Lung (tissue), 12 donors: ENCODE measurements around the gene DRD5. TPM values are rescaled to one million over a fixed set of nuclear protein-coding genes. Genes with fewer than 3 reads are reported as not detected.

Experiments used
- ATAC-seq: fragments of 200-7000 bp; cut with Tn5 transposase; one replicate; pipeline ENCODE4 v1.9.1; 2020; ENCODE audit warnings: moderate number of reproducible peaks; ENCODE audit not compliant: insufficient read depth, low FRiP score
- DNase-seq, 3 donors: peaks; one replicate each; pipeline ENCODE4 v3.0.0-alpha.2; 2013 to 2017
- H3K27ac ChIP-seq, 2 donors: one replicate each; pipeline ENCODE4 v1.5.1; 2013; ENCODE audit warnings: mild to moderate bottlenecking in 2 of 2, moderate library complexity in 2 of 2, control low read depth in 1 of 2, inconsistent platforms in 1 of 2, low read depth in 1 of 2, low read length in 1 of 2
- H3K27me3 ChIP-seq, 3 donors: one replicate each; pipeline ENCODE4 v1.5.1; 2013; ENCODE audit warnings: low read length in 2 of 3; ENCODE audit not compliant: control insufficient read depth in 3 of 3, insufficient read depth in 3 of 3
- H3K36me3 ChIP-seq, 4 donors: one replicate each; pipeline ENCODE4 v1.5.1; 2013; ENCODE audit warnings: low read length in 4 of 4, mild to moderate bottlenecking in 1 of 4, moderate library complexity in 1 of 4; ENCODE audit not compliant: control insufficient read depth in 4 of 4, insufficient read depth in 4 of 4
- H3K4me1 ChIP-seq, 5 donors: one replicate each; pipeline ENCODE4 v1.5.1; 2013; ENCODE audit warnings: low read length in 5 of 5, mild to moderate bottlenecking in 2 of 5, moderate library complexity in 1 of 5; ENCODE audit not compliant: control insufficient read depth in 5 of 5, insufficient read depth in 5 of 5
- H3K4me3 ChIP-seq: one replicate; pipeline ENCODE4 v1.5.1; 2013; ENCODE audit warnings: mild to moderate bottlenecking, control low read depth, moderate library complexity
- H3K9ac ChIP-seq, 2 donors: one replicate each; pipeline ENCODE4 v1.5.1; 2013; ENCODE audit warnings: low read length in 2 of 2, control low read depth in 1 of 2; ENCODE audit not compliant: insufficient read depth in 1 of 2
- H3K9me3 ChIP-seq, 4 donors: one replicate each; pipeline ENCODE4 v1.5.1; 2013; ENCODE audit warnings: low read length in 3 of 4, mild to moderate bottlenecking in 1 of 4, moderate library complexity in 1 of 4; ENCODE audit not compliant: control insufficient read depth in 4 of 4, insufficient read depth in 3 of 4
- CTCF ChIP-seq: IDR thresholded peaks from 2 replicates; pipeline ENCODE4 v1.5.1; 2012; ENCODE audit warnings: mild to moderate bottlenecking; ENCODE audit errors: control extremely low read depth, extremely low read depth
- WGBS, 2 donors: extraction: QIAGEN DNeasy Blood & Tissue Kit; methylation state at CpG; one replicate each; pipeline ENCODE4 v1.1.7; 2013; 5-methylcytosine and 5-hydroxymethylcytosine counted together
- polyA plus RNA-seq, 2 donors: library from polyadenylated mRNA; stranded (reverse); fragments of 200-250 nt; gene quantifications; one replicate each; pipeline ENCODE4 v1.2.1, GENCODE V29; 2013
- total RNA-seq, 2 donors: library from RNA; depleted of rRNA in 1 of 2; stranded (reverse); fragments of >200 nt in 1 of 2; gene quantifications; one replicate each; pipeline ENCODE4 v1.2.1, GENCODE V29; 2014 to 2021
- donor health status: control.
- donor health status: control.
- donor health status: Bipolar disorder and iron deficiency.
- donor health status: healthy.
- donor health status: DM: yes; HTN: yes; CAD: no.

Gene DRD5
- total and polyA plus RNA-seq, 4 donors = 0.02 TPM; not detected in 3

DNA sequence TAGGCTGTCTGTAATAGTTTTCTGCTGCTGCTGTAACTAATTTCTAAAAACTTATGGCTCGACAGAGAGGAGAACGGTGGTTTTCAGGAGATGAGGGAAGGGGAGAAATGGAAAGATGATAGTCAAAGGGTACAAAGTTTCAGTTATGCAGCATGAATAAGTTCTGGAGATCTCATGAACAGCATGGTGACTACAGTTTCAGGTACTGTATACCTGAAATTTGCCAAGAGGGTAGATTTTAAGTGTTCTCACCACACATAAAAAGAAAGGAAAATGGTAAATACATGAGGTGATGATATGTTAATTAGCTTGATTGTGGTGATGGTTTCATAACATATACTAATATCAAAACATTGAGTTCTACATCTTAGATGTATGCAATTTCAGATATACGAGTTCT is 34.9 kb downstream of the DRD5 start:
- H3K4me3 ChIP-seq = no peak overlapping the region
- no peaks in the 10 kb centered on the region for H3K9me3 ChIP-seq
- peaks cover 0 to 8% (median 0%) of the 10 kb centered on the region in 5 donors for H3K4me1 ChIP-seq
- DNase-seq (no peak), ATAC-seq (no peak)
- H3K9ac ChIP-seq = no peak overlapping the region
- peaks cover 0 to 8% (median 0%) of the 10 kb centered on the region in 3 donors for H3K27me3 ChIP-seq
- no peak for TF ChIP-seq CTCF
- 92 to 99% methylated on average over 3 of the region's 3 CpGs for WGBS, 2 donors
- no peak overlapping the region for H3K27ac ChIP-seq
- no peaks in the 10 kb centered on the region for H3K36me3 ChIP-seq

- WGBS, 2 donors = 74 to 76% methylated on average over 5 of the region's 5 CpGs
- Histone ChIP-seq H3K27me3 (peaks cover 0 to 5% (median 0%) of the 10 kb centered on the region in 3 donors), H3K4me1 (no peaks in the 10 kb centered on the region), H3K9me3 (no peaks in the 10 kb centered on the region), H3K27ac (no peak overlapping the region), H3K9ac (no peak overlapping the region), H3K36me3 (no peaks in the 10 kb centered on the region), H3K4me3 (no peak overlapping the region)
- ATAC-seq (no peak), DNase-seq (no peak)
- no peak for TF ChIP-seq CTCF
These were observed 38.9 kb downstream of the DRD5 start for GRCh38 chr4:9820343-9820742.

- H3K4me1 ChIP-seq = no peaks in the 10 kb centered on the region
- TF ChIP-seq CTCF = no peak
- 29 to 51% methylated on average over 3 of the region's 3 CpGs for WGBS, 2 donors
- no peaks in the 10 kb centered on the region for H3K9me3 ChIP-seq
- ATAC-seq = peak; percentile 34
- H3K9ac ChIP-seq = no peak overlapping the region
- no peak for DNase-seq
- no peak overlapping the region for H3K4me3 ChIP-seq
- H3K27ac ChIP-seq = no peak overlapping the region
- no peaks in the 10 kb centered on the region for H3K36me3 ChIP-seq
- peaks cover 0 to 5% (median 0%) of the 10 kb centered on the region in 3 donors for H3K27me3 ChIP-seq
These were observed 43.6 kb downstream of the DRD5 start for GRCh38 chr4:9825049-9825448.

DNA sequence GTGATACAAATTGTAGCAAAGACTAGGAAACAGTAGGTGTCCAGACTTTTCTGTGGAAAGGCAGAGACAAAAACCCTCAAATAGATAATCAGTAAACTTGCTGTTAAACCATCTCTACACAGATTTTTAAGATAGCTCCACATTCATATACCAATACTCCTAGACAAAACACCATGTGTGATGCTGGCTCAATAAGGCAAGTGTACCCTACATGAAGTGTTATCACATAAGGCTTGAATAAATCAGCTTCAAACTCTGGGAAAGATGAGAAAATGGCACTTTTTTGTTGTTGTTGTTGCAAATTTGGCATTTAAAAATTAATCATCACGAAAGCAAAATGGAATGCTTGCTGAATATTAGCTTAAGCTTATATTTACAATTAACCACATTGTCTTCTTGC is 45.1 kb downstream of the DRD5 start:
- no peak overlapping the region for H3K9ac ChIP-seq
- ATAC-seq (no peak), DNase-seq (no peak)
- H3K36me3 ChIP-seq = no peaks in the 10 kb centered on the region
- H3K9me3 ChIP-seq = no peaks in the 10 kb centered on the region
- WGBS, 2 donors = 95 to 98% methylated on average over 1 of the region's 1 CpG
- no peaks in the 10 kb centered on the region for H3K4me1 ChIP-seq
- H3K27me3 ChIP-seq = peaks cover 0 to under 1% (median 0%) of the 10 kb centered on the region in 3 donors
- H3K27ac ChIP-seq = no peak overlapping the region
- no peak overlapping the region for H3K4me3 ChIP-seq
- no peak for TF ChIP-seq CTCF
